Measurements from ENCODE around the gene CEBPB.

The CEBPB gene

DNA sequence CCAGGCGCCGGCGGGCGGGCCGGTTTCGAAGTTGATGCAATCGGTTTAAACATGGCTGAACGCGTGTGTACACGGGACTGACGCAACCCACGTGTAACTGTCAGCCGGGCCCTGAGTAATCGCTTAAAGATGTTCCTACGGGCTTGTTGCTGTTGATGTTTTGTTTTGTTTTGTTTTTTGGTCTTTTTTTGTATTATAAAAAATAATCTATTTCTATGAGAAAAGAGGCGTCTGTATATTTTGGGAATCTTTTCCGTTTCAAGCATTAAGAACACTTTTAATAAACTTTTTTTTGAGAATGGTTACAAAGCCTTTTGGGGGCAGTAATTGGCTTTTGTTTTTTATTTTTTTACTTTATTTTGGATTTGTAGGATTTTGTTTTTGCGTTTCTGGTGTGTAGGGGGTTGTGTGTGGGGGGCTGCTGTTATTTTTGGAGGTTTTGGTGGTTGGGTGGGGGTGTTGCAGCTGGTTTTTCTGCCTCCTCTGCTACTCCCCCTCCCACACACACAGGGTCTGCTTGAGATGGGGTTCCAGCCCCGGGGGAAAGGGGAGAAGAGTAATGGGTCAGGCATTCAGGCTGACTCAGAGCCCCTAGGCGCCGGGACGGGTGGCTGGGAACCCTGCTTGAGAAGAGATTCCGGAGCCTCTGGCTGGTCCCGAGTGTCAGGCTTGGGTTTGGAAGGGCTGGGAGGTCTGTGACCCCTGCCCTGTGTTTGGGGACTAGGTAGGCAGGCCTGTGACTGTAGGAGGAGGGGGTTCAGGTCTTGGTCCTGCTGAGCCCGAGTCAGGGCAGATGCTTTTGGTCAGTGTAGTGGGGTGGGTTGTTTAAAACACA, 2.0 kb downstream of the CEBPB start:
- no peaks in the 10 kb centered on the region for H3K36me3 ChIP-seq (ENCODE audit: control insufficient read depth, insufficient read depth, low read length)
- H3K9ac ChIP-seq: no peak overlapping the region
- peak overlapping the region; percentile 68 for H3K4me2 ChIP-seq (ENCODE audit: low read length)
- H3K27ac ChIP-seq: peak overlapping the region; percentile 40
- H3K27me3 ChIP-seq (ENCODE audit: control insufficient read depth, insufficient read depth, low read length): no peaks in the 10 kb centered on the region
- H3K4me1 ChIP-seq: peaks cover 8% of the 10 kb centered on the region
- H3K9me3 ChIP-seq (ENCODE audit: control insufficient read depth, low read length): no peaks in the 10 kb centered on the region
- peak overlapping the region; percentile 57 for H3K4me3 ChIP-seq (ENCODE audit: low read depth, low read length)
- TF ChIP-seq, protein P1, sequence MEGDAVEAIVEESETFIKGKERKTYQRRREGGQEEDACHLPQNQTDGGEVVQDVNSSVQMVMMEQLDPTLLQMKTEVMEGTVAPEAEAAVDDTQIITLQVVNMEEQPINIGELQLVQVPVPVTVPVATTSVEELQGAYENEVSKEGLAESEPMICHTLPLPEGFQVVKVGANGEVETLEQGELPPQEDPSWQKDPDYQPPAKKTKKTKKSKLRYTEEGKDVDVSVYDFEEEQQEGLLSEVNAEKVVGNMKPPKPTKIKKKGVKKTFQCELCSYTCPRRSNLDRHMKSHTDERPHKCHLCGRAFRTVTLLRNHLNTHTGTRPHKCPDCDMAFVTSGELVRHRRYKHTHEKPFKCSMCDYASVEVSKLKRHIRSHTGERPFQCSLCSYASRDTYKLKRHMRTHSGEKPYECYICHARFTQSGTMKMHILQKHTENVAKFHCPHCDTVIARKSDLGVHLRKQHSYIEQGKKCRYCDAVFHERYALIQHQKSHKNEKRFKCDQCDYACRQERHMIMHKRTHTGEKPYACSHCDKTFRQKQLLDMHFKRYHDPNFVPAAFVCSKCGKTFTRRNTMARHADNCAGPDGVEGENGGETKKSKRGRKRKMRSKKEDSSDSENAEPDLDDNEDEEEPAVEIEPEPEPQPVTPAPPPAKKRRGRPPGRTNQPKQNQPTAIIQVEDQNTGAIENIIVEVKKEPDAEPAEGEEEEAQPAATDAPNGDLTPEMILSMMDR (IDR thresholded peaks at IDR 0.05): no peak
- peaks cover 6% of the 10 kb centered on the region for H3K79me2 ChIP-seq
- H2AFZ ChIP-seq: no peak overlapping the region

DNA sequence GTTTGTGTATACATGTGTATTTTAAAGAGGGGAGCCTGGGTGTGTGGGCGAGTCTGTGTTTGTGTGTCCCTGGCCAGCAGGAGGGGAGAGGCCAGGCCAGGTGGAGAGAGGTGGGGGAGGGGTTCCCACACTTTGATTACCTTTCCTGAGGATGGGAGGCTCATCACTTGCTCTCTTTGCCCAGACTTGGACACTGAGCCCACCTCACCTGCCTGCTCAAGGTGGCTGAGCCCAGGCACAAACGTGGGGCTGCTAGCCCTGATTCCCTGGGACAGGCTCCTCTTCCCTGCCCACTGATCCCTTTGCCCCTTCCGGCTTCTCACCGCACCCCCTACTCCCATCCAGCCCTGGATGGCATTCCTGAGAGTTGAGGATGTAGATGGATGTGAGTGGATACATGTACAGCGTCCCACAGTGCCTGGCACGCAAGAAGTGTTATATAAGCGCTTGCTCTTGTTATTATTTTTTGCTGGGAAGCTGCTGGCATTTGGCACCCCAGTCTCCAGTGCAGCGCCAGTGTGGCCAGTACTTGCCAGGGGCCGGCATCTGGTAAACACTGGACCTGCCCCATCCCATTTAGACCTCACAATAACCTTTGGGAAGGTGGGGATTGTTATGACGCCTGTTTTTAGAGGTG, 2.7 kb downstream of the CEBPB start:
- Histone ChIP-seq H3K27ac (peak overlapping the region; percentile 40), H3K9ac (no peak overlapping the region), H3K4me2 (ENCODE audit: low read length) (peak overlapping the region; percentile 68), H3K36me3 (ENCODE audit: control insufficient read depth, insufficient read depth, low read length) (no peaks in the 10 kb centered on the region), H3K27me3 (ENCODE audit: control insufficient read depth, insufficient read depth, low read length) (no peaks in the 10 kb centered on the region), H3K9me3 (ENCODE audit: control insufficient read depth, low read length) (no peaks in the 10 kb centered on the region), H3K79me2 (peaks cover 6% of the 10 kb centered on the region), H3K4me1 (peaks cover 8% of the 10 kb centered on the region), H2AFZ (no peak overlapping the region), H3K4me3 (ENCODE audit: low read depth, low read length) (peak overlapping the region; percentile 57)
- TF ChIP-seq, protein P1 (IDR thresholded peaks at IDR 0.05): no peak

DNA sequence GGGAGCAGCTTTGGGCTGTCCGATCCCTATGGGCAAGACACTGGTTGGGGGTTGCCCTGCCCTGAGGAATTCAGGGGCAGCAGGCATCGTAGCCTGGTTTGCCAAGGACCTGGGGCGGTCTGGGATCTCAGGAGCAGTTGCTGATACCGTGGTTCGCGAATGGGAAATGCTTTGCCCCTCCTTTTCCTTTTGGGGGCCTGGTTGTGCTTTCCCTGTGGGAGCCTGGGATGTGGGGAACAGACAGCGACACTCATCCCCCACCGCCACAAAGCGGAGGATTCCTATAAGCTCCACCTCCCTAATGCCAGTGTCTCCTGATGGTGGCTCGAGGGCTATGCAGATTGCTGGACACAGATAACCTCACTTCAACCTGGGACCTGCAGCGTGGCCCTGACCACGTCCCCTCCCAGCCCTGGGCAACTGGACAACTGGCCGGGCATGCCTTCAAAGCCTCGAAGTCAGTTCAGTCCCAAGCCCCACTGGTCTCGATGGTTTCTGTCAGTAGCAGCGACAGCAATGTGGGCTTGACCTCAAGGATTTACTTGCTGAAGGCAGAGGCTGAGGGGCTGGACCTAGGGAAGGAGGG, 3.3 kb downstream of the CEBPB start:
- peak overlapping the region; percentile 68 for H3K4me2 ChIP-seq (ENCODE audit: low read length)
- H2AFZ ChIP-seq: no peak overlapping the region
- peaks cover 8% of the 10 kb centered on the region for H3K4me1 ChIP-seq
- peaks cover 6% of the 10 kb centered on the region for H3K79me2 ChIP-seq
- H3K4me3 ChIP-seq (ENCODE audit: low read depth, low read length): peak overlapping the region; percentile 57
- TF ChIP-seq, protein P1 (IDR thresholded peaks at IDR 0.05): no peak
- no peaks in the 10 kb centered on the region for H3K27me3 ChIP-seq (ENCODE audit: control insufficient read depth, insufficient read depth, low read length)
- H3K9ac ChIP-seq: no peak overlapping the region
- H3K27ac ChIP-seq: peak overlapping the region; percentile 40
- H3K9me3 ChIP-seq (ENCODE audit: control insufficient read depth, low read length): no peaks in the 10 kb centered on the region
- H3K36me3 ChIP-seq (ENCODE audit: control insufficient read depth, insufficient read depth, low read length): no peaks in the 10 kb centered on the region

DNA sequence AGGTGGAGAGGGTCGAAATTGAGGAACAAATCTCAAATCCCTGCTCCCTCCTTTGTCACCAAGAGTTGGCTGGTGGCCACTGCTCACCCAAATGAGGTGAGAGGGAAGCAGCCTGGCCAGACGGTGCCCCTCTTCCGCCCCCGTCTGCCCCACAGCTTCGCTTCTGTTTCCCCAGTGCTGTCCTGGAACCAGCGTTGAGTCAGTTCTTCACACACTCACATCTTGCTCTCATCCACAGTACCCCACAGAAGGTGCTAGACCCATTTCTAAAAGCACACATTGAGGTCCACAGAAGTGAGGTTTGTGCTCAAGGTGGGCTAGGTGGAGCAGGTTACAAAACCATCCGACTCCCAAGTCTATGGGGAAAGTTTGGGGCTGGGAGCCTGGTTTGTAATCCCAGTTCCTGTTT, 3.8 kb downstream of the CEBPB start:
- no peak overlapping the region for H3K4me3 ChIP-seq (ENCODE audit: low read depth, low read length)
- no peak overlapping the region for H3K9ac ChIP-seq
- no peak overlapping the region for H2AFZ ChIP-seq
- TF ChIP-seq, protein P1 (IDR thresholded peaks at IDR 0.05): no peak
- H3K36me3 ChIP-seq (ENCODE audit: control insufficient read depth, insufficient read depth, low read length): no peaks in the 10 kb centered on the region
- H3K4me2 ChIP-seq (ENCODE audit: low read length): no peak overlapping the region
- H3K4me1 ChIP-seq: peaks cover 8% of the 10 kb centered on the region
- no peaks in the 10 kb centered on the region for H3K27me3 ChIP-seq (ENCODE audit: control insufficient read depth, insufficient read depth, low read length)
- H3K79me2 ChIP-seq: peaks cover 6% of the 10 kb centered on the region
- H3K27ac ChIP-seq: no peak overlapping the region
- H3K9me3 ChIP-seq (ENCODE audit: control insufficient read depth, low read length): no peaks in the 10 kb centered on the region

Measured in parathyroid adenoma (tissue), 2 donors.